OCI-LY7 (cell line): Measurements from ENCODE around the gene DCLK1. TPM values are rescaled to one million over a fixed set of nuclear protein-coding genes. Genes with fewer than 3 reads are reported as not detected.

ENCODE experiments used
- BruUV-seq: library from RNA; stranded (reverse); fragments of 400-500 nt; replicated peaks from 2 replicates; lab custom pipeline; 2021; lab: Mats Ljungman, UMichigan
- CTCF ChIA-PET: fragments of 300-600 bp; sonication (Branson Sonifier 250); formaldehyde crosslinking; loops from one replicate; lab custom pipeline; 2022; ENCODE audit warnings: antibody characterized with exemption; ENCODE audit not compliant: unreplicated experiment; lab: Charles Lee
- POLR2A ChIA-PET: fragments of 300-600 bp; sonication (Branson Sonifier 250); formaldehyde crosslinking; loops from one replicate; lab custom pipeline; 2022; ENCODE audit warnings: antibody characterized with exemption; lab: Charles Lee
- DNase-seq: peaks from one replicate; pipeline ENCODE4 v3.0.0-alpha.2; 2015; ENCODE audit warnings: low spot score
- H2AFZ ChIP-seq: fragments of 200-600 bp; sonication (generic), shearing (Covaris generic); 2 replicates; pipeline ENCODE4 v1.6.1; 2014; ENCODE audit warnings: mild to moderate bottlenecking, antibody characterized with exemption, low read length, moderate library complexity
- H3K27ac ChIP-seq: fragments of 200-600 bp; sonication (generic); 2 replicates; pipeline ENCODE4 v1.5.1; 2014; ENCODE audit warnings: mixed run types, low read depth, mild to moderate bottlenecking, moderate library complexity, low read length, inconsistent platforms; ENCODE audit not compliant: poor library complexity, severe bottlenecking
- H3K36me3 ChIP-seq: fragments of 200-600 bp; sonication (generic); 2 replicates; pipeline ENCODE4 v1.6.1; 2014; ENCODE audit warnings: mild to moderate bottlenecking, antibody characterized with exemption, low read length, moderate library complexity, mixed read lengths; ENCODE audit not compliant: insufficient read depth
- H3K4me1 ChIP-seq: fragments of 200-600 bp; sonication (generic); 2 replicates; pipeline ENCODE4 v1.5.1; 2014; ENCODE audit warnings: mild to moderate bottlenecking, low read length; ENCODE audit not compliant: insufficient read depth, poor library complexity, severe bottlenecking
- H3K4me2 ChIP-seq: fragments of 200-600 bp; sonication (generic); 2 replicates; pipeline ENCODE4 v1.6.1; 2014; ENCODE audit warnings: mild to moderate bottlenecking, low read length
- H3K4me3 ChIP-seq: fragments of 200-600 bp; sonication (generic); 2 replicates; pipeline ENCODE4 v1.5.1; 2014; ENCODE audit warnings: mild to moderate bottlenecking, low read depth, low read length; ENCODE audit not compliant: poor library complexity, severe bottlenecking
- H3K79me2 ChIP-seq: fragments of 200-600 bp; sonication (generic); 2 replicates; pipeline ENCODE4 v1.6.1; 2016; ENCODE audit warnings: low read depth, mild to moderate bottlenecking, low read length, moderate library complexity, mixed read lengths; ENCODE audit not compliant: insufficient read depth
- H3K9me2 ChIP-seq: fragments of 200-600 bp; sonication (generic); 2 replicates; pipeline ENCODE4 v1.6.1; 2016; ENCODE audit warnings: mild to moderate bottlenecking, low read length, mixed read lengths; ENCODE audit not compliant: insufficient read depth
- H3K9me3 ChIP-seq: fragments of 200-600 bp; sonication (generic); 2 replicates; pipeline ENCODE4 v1.6.1; 2014; ENCODE audit warnings: mild to moderate bottlenecking, mixed run types, low read length, mixed read lengths
- H4K20me1 ChIP-seq: fragments of 200-600 bp; sonication (generic); 2 replicates; pipeline ENCODE4 v1.6.1; 2014; ENCODE audit warnings: mild to moderate bottlenecking, antibody characterized with exemption, low read length, moderate library complexity, mixed read lengths; ENCODE audit not compliant: insufficient read depth
- EZH2phosphoT487 ChIP-seq: fragments of 200-600 bp; sonication (generic); IDR thresholded peaks from 2 replicates; pipeline ENCODE4 v1.6.1; 2018; ENCODE audit warnings: low read depth, borderline replicate concordance, mild to moderate bottlenecking, mixed run types, antibody characterized with exemption, low read length, moderate library complexity, mixed read lengths
- intact Hi-C: fragments of 100-400 bp; cut with micrococcal nuclease; formaldehyde crosslinking; loops from one replicate; pipeline ENCODE4 v1.10.0; 2022; ENCODE audit not compliant: unreplicated experiment
- total RNA-seq, 2 experiments: library from RNA; depleted of rRNA in 1 of 2; stranded (reverse); fragments of >200 nt in 1 of 2; shearing (Covaris generic) in 1 of 2; gene quantifications; 2 replicates each; pipeline ENCODE4 v1.2.3, GENCODE V29; 2014 to 2022
- TF ChIP-seq, protein P1 (sequence below): fragments of 200-600 bp; sonication (generic); conservative IDR thresholded peaks from 2 replicates; pipeline ENCODE4 v1.5.1; 2014; ENCODE audit warnings: mild to moderate bottlenecking, antibody characterized with exemption, low read length, moderate library complexity, mixed read lengths

Gene DCLK1
- total RNA-seq, 2 experiments from 2014 or later: not detected

DNA sequence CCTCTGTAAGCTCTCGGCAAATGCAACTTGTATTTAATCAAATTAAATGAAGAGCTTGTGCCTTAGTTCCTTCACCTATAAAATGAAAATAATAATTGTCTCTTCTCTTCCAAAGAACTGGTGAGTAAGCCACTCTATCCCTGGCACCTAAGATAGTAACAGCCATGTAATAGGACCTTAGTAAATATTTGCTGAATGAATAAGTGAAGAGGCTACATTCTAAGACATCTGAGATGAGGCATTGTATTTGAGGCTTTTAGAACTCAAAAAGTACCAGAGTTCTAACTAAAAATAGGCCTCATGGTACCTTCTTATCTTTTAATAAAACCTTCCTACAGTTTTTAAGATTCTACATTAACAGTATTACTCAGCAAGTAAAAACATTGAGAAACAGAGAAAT is 17.3 kb upstream of the DCLK1 start:
- no peak for DNase-seq
- H3K9me2 ChIP-seq: no peaks in the 10 kb centered on the region
- H3K79me2 ChIP-seq: no peaks in the 10 kb centered on the region
- H3K4me1 ChIP-seq: no peaks in the 10 kb centered on the region
- intact Hi-C loops: no loop called here
- H3K4me3 ChIP-seq: no peak overlapping the region
- POLR2A ChIA-PET: interaction anchor here (1.5 kb wide), 1 partner anchor 11 kb away, joined by 4 read pairs; no protein-coding TSS in a partner anchor
- H4K20me1 ChIP-seq: no peaks in the 10 kb centered on the region
- H3K9me3 ChIP-seq: no peaks in the 10 kb centered on the region
- CTCF ChIA-PET: no interaction called here
- no peak overlapping the region for H3K4me2 ChIP-seq
- no peak overlapping the region for H3K27ac ChIP-seq
- TF ChIP-seq, protein P1, sequence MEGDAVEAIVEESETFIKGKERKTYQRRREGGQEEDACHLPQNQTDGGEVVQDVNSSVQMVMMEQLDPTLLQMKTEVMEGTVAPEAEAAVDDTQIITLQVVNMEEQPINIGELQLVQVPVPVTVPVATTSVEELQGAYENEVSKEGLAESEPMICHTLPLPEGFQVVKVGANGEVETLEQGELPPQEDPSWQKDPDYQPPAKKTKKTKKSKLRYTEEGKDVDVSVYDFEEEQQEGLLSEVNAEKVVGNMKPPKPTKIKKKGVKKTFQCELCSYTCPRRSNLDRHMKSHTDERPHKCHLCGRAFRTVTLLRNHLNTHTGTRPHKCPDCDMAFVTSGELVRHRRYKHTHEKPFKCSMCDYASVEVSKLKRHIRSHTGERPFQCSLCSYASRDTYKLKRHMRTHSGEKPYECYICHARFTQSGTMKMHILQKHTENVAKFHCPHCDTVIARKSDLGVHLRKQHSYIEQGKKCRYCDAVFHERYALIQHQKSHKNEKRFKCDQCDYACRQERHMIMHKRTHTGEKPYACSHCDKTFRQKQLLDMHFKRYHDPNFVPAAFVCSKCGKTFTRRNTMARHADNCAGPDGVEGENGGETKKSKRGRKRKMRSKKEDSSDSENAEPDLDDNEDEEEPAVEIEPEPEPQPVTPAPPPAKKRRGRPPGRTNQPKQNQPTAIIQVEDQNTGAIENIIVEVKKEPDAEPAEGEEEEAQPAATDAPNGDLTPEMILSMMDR: no peak
- no peak for TF ChIP-seq EZH2phosphoT487
- H2AFZ ChIP-seq: no peak overlapping the region
- H3K36me3 ChIP-seq: no peaks in the 10 kb centered on the region
- no TSS peak for BruUV-seq

DNA sequence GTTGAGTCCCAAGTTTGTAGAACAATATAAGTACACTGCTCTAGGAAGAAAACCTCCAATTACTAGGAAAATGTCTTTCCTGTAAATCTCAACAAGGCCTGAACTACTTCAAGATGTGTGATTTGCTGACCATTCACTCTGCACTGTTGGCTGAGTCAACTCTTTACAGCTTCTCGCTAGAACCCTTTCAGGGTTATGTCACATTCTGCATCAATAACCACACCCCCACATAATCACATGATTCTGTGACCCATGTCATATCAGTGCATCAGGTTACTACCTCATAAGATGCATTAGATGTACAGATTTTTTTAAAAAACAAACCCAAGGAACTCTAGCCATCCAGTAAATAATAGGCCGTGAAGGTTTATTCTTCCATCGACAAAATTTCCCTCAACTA is 16.1 kb upstream of the DCLK1 start:
- no peaks in the 10 kb centered on the region for H4K20me1 ChIP-seq
- TF ChIP-seq, protein P1: no peak
- TF ChIP-seq EZH2phosphoT487: no peak
- intact Hi-C loops: no loop called here
- ChIA-PET POLR2A (no interaction called here), CTCF (no interaction called here)
- H3K4me1 ChIP-seq: no peaks in the 10 kb centered on the region
- no peak overlapping the region for H3K4me3 ChIP-seq
- no peaks in the 10 kb centered on the region for H3K36me3 ChIP-seq
- H3K4me2 ChIP-seq: no peak overlapping the region
- BruUV-seq: no TSS peak
- H3K9me2 ChIP-seq: no peaks in the 10 kb centered on the region
- no peaks in the 10 kb centered on the region for H3K9me3 ChIP-seq
- no peak overlapping the region for H3K27ac ChIP-seq
- H2AFZ ChIP-seq: no peak overlapping the region
- DNase-seq: no peak
- no peaks in the 10 kb centered on the region for H3K79me2 ChIP-seq

DNA sequence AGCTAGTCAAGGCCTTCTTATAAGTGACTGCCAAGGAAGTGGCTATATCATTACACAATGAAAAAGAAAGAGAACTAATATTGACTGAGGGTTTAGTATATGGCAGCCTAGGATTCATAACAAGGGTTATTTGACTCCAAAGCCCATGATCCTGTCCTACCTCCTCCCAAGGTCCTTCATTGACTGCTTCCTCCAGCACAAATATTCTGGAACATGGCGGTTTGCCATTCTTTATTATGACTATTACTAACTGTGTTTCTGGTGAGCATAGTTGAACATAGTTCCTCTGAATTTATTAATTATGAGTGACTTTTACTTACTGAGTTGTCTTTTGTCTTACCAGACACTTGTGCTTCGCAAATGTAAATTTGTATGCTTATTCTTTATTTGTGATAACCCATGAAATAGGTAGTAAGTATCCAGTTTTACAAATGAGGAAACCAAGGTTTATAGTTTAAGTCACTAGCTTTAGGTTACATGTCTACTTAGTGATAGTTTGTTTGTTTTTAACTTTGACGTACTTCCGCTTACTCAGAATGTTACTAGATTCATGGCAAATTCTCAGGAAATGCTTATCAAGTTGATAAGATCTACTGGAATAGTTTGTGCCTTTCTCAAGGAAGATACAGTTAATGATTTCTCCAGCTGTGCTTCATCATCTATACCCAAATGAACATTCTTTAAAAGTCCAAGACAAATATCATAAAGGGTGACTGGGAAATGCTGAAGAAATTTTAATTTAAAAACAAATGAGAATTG is 15.5 kb upstream of the DCLK1 start:
- no peak overlapping the region for H2AFZ ChIP-seq
- no peak overlapping the region for H3K27ac ChIP-seq
- DNase-seq: no peak
- no peaks in the 10 kb centered on the region for H4K20me1 ChIP-seq
- no peaks in the 10 kb centered on the region for H3K9me3 ChIP-seq
- H3K9me2 ChIP-seq: no peaks in the 10 kb centered on the region
- no peaks in the 10 kb centered on the region for H3K4me1 ChIP-seq
- TF ChIP-seq, protein P1: no peak
- TF ChIP-seq EZH2phosphoT487: no peak
- no peaks in the 10 kb centered on the region for H3K36me3 ChIP-seq
- CTCF ChIA-PET: no interaction called here
- H3K79me2 ChIP-seq: no peaks in the 10 kb centered on the region
- intact Hi-C loops: no loop called here
- no peak overlapping the region for H3K4me2 ChIP-seq
- no TSS peak for BruUV-seq
- POLR2A ChIA-PET: no interaction called here
- no peak overlapping the region for H3K4me3 ChIP-seq
